GM18505 (cell line): ENCODE measurements around the gene GLB1L3.

Experiments used
- ATAC-seq: cut with Tn5 transposase; IDR thresholded peaks from one replicate; pipeline ENCODE4 v1.9.1; 2021; ENCODE audit not compliant: unreplicated experiment
- POLR2A ChIP-seq: IDR thresholded peaks from 4 replicates; pipeline ENCODE4 v1.6.1; 2011; ENCODE audit warnings: borderline replicate concordance; ENCODE audit not compliant: insufficient read depth, insufficient read length; ENCODE audit errors: extremely low read depth

The GLB1L3 gene

DNA sequence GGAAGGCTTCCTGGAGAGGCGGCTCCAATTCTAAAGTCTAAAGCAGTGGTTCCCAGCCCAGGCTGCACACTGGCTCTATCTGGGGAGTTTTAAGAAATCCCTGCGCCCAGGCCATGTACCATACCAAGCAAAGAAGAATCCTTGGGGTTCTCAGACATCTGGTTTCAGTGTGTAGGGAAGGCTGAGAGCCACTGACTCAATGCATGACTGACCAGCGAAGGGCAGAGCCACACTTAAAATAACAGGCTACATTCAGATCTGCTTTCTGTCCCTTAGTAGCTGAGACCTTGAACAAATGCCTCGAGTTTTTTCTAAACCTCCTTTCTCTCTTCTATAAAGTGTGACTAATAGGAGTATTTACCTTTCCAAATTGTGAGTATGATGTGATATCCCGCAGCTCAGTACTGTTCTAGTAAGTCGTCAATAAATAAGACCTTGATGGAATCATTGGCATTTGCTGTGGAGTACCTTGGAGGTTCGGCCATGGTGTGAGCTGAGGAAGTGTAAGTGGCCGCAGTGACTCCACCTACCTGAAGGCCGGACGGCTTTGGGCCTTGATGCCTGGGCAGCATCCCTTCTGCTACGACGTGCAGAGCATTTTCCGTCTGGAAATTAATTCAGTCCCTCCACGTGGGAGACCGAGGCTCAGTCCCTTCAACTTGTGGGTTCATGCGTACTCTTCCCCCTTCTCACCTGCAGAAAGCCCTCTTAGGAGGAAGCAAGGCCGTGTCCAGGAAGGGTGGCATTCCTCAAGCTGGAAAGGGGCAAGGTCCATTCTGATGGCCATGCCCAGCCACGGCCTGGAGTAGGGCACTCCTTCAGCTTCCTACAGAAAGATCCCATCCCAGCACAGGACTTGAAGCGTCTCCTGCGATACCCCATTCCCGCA lies 80.7 kb downstream of the GLB1L3 start:
- TF ChIP-seq POLR2A: no peak
- ATAC-seq: no peak

DNA sequence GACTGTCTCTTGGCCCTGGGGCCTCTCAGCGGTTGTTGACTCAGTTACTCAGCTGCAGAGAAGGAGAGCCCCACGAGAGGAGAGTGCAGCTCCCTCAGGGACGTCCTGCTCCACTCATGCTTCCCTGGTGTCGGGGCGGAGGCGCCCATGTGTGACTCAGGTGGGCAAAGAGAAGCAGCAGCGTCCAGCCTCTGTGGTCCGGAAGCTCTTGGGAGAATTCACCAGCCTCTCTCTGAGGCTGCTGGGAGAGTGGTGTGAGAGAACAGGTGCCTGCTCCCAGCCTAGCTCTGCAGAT lies 81.3 kb downstream of the GLB1L3 start:
- no peak for TF ChIP-seq POLR2A
- ATAC-seq: no peak

DNA sequence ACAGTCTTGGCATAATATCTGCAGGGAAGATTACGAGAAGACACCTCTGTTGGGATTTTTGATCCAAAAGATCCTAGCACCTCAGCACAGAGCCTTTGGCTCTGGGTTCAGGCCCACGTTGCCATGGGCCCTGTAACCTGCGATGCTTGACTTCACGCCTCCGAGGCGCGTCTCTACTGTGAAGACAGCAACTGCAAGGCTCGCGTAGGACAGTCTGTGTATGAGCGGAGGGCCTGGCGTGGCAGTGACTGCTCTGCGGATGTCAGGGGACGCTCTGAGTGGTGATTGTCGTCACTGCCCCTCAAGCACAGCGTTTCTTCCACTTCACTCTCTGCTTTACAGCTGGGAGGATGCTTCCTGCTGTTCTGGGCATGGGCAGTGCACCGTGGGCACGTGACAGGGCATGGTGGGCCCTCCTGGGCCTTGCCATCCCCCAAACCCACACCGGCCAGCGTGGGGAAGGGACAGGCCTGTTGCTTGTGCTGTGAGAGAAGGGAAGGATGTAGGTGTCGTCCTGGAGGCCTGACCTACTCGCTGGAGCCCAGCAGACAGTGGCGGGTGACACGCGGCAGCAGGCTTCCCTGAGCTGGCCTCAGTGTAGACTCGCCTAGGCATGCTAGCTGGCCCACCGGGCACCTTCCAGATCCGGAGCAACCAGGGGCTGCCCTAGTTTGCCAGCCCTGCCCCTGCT lies 82.1 kb downstream of the GLB1L3 start:
- ATAC-seq: no peak
- no peak for TF ChIP-seq POLR2A

DNA sequence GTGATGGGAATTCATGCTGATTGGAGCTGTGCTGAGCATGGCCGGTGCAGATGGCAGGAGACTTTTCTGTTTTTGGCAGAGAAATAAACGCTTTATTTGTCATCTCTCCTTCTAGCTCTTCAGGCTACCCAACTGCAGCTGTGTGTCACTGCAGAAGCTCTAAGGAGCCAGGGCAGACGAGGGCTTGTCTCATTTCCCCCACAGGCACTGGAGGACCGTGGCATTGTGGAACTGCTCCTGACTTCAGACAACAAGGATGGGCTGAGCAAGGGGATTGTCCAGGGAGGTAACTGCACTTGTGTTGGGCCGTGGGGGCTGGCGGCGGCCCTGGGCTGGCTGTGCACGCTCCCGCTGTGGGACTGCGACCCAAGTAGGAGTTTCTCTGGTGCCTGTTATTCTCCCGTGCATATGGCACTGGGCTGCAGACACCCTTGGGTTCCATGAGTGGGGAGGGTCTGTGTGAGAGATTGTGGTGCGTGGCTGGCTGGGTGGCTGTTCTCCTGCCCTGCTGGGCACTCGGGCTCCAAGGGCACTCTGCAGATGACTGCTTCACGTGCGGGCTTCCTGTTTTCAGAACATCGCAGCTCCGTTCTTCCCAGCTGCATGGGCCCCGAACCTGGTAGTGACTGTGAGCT lies 82.8 kb downstream of the GLB1L3 start:
- ATAC-seq: no peak
- no peak for TF ChIP-seq POLR2A

DNA sequence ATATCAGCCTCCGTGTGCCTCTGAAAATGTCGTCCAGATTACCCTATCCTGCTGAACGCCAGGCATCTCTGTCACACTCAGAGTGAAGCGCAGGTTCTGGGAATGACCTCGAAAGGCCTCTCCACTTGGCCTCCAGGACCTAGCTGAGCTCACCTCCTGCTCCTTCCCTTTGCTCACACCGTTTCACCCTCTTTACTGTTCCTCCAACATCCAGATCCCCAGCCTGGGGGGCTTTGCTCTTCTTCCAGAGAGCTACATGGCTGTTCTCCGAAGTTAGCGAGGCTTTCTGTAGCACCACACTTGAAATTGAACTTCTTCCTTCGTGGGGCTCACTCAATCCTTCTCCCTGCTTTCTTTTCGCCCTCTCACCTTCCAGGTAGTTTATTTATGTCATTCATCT lies 83.5 kb downstream of the GLB1L3 start:
- no peak for TF ChIP-seq POLR2A
- ATAC-seq: no peak

DNA sequence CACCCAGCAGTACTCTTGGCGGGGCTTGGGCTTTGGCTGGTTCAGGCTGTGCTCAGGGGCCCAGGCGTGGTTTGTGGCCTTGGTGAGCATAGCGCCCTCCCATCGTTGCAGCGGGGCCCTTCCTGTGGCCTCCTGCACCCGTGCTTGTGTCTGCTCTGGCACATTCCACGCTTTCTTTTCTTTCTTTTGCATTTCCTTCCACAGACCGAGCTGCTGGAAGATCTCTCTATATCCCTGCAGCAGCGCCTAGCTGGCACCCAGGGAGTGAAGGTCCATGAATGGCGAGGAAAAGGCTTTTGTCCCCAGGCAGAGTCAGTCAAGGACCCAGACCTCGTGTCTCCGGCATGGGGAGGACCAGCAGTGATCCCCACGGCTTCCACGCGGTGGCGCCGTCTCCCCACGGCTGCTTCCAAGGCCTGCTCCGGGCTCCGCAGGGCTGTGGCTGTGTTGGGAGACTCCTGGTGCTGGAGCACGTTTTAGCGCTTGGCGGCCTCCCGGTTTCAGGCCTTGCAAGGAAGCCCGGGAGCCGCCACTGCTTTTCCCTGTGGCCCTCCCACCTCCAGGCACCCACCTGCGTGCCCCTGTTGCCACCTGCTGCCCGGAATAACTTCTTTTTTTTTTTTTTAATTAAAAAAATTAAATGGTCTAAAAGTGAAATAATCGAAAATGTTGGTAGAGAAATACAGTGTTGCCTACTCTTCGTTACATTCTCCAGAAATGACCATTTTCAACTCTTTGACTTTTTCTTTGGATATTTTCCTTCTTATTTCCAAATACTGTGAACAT lies 84.1 kb downstream of the GLB1L3 start:
- peak; percentile 88 for ATAC-seq
- no peak for TF ChIP-seq POLR2A

DNA sequence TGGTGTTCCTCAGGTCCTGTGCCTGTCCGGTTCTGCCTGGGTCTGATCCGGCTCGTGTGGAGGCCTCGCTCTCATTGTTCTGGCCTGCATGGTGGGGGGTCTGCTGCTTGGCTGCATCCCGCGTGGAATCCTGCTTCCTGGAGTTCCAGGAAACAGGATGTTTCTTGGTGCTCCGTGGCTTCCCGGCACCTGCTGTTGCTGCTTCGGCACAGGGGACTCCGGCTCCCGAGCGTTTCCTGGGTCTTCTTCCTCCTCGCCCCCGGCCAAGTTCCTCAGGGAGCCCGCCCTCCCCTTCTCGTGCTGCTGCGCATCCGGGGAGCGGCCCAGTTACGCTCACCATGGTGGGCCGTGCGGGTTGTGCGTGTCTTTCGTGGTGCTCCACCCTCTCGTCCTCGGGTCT lies 85.5 kb downstream of the GLB1L3 start:
- ATAC-seq: no peak
- TF ChIP-seq POLR2A: no peak

DNA sequence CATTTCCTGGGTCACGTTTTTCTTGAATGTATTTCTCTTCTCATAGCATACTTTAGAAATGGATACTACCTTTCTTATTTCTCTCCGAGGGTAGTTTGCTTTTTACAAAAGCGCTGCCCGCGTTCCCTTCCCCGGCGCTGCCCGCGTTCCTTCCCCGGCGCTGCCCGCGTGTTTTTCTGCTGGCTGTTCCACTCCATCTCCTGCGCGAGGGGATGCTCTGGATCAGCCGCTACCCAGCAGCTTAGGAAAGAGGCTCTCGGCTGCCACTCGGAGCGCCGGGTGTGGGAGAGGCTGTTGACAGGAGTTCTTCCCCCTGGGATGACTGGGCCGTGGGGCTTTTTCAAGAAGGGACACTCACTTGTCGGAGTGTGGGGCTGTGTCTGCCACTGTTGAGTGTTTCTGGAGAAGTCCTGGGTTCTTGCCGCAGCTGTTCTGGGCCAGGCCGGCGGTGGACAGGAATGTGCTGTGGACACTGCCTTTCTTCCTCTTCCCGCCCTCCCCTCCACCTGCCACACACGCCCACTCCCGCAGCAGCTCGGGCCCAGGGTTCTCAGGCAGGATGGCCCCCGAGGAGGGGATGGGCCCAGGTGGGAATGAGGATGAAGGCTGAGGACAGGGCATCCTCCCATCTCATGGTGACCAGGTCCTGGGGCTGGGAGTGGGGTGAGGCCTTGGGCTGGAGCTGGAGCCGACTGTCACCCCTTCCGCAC lies 86.2 kb downstream of the GLB1L3 start:
- no peak for TF ChIP-seq POLR2A
- ATAC-seq: no peak

DNA sequence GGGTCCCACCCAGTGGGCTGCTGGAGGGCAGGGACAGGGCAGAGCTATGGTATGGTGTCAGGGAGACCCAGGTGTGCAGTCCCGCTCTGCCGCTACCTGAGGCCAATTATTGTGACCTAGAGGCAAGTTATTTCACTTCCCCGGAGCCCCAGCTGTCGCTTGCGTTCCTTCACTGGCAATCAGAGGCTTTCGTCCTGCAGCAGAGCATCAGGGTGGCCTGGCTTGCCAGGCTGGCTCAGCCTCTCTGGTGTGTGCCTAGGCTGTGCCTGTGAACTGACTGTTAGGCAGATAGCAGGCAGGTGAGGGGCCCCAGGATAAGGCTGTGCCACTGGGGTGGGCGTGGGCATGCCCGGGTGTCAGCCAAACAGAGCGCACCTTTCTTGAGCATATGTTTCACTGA lies 87.0 kb downstream of the GLB1L3 start:
- no peak for ATAC-seq
- no peak for TF ChIP-seq POLR2A

DNA sequence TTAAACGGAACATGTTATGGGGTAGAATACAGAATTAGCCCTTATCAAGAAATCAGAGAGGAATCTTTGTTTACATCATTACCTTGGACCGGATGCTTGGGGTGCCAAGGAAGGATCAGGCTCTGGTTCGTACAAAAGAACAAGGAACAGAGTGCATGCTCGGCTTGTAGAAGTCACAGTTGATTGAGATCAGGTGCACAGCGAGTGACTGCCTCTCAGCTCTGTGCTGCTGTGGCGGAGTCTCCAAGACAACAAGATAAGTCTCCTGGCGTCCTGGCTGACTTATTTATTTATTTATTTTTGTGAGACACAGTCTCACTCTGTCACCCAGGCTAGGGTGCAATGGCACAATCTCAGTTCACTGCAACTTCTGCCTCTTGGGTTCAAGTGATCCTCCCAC lies 87.4 kb downstream of the GLB1L3 start:
- no peak for TF ChIP-seq POLR2A
- no peak for ATAC-seq

DNA sequence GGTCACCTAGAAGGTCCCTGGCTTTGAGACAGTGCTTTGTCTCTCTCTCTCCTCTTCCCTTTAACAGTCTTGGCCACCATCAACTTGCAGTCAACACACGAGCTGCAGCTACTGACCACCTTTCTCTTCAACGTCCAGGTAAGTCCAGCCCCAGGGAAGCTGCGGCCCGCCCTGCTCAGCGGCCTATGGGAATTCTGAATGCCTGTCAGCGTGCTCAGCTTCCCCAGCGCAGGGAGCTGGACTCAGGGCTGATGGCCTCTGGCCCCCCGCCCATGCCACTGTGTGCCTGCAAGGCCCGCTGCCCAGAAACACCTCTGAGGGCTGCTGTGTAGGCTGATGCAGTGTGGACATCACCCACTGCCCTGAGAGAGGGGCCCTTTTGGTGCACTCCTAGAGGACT lies 88.1 kb downstream of the GLB1L3 start:
- ATAC-seq: no peak
- no peak for TF ChIP-seq POLR2A

DNA sequence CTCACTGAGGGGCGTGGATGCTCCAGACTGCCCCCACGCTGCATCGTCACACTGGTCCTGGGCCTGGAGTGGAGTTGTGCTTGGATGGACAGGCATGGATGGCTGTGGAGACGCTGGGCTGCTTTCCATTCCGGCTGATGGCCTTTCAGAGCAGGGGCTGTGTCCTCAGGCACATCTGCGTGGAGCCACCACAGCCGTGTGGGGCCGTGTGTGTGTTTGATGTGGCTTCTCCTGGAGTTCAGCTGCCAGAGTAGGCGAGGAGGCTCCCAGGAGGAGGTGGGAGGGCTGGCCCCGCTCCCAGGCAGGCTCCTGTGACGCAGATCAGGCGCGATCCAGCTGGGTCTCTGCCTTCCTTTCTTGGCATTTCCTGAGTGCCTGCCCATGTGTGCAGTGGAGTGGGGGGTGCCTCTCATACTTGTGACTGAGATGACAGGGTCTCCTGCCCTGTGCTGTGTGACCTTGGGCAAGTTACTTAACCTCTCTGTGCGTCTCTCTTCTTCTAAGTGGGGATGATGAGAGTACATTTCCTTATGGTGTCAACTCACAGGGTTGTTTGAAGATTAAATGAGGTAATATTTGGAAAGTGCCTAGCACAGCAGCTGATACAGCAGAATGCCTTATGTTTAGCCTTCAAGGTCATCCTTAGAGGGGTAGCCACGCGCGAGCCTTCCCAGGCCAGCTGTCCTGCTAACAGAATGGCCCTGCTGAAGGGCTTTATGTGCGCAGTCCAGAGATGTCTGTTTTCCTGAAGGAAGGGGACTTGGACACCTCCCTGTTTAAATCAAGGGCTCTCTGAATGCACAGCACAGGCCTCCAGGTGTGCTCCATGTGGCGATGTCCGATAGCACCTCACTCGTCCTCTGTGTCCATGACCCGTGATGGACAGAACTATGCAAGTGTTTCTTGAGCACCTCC lies 89.1 kb downstream of the GLB1L3 start:
- TF ChIP-seq POLR2A: no peak
- no peak for ATAC-seq
